ENCODE data around the gene GPC5.
A peak's percentile ranks its signal among the peaks of the same experiment; 100 is the strongest.

The GPC5 gene

DNA sequence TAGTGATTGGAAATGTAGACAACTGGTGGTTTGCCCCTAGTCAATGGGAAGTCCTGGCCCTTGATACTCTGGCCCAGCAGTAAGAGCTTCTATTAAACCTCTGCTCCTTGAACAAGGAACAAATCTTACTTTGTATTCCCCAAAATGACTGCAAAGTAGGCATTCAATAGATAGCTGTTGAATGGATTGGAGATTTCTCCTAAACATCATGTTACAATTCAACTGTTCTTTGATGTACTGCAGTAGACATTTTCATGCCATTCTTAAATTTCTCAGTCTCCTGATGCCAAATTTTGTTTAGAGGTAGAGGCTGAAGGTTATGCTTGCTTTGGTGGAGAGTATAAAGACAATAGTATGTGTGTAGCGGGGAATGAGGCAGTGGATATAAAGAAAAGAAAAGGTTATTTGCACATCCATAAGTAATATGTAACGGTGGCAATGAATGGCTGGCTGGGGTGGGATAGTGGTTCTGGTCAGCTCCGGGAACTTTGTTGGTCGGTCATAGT lies 38.1 kb upstream of the GPC5 start:
- H4K91ac ChIP-seq (ENCODE audit: low read length): no peak overlapping the region
- H4K8ac ChIP-seq (ENCODE audit: low read length): no peak overlapping the region
- H2BK120ac ChIP-seq (ENCODE audit: low read depth, low read length): no peak overlapping the region
- 96% methylated on average over 4 of the region's 4 CpGs for WGBS
- no peaks in the 10 kb centered on the region for H3K27me3 ChIP-seq (ENCODE audit: control insufficient read depth in 1 of 2, insufficient read depth in 1 of 2, low read length in 2 of 2)
- H3K36me3 ChIP-seq (ENCODE audit: control insufficient read depth in 1 of 2, insufficient read depth in 2 of 2, low read depth in 1 of 2, low read length in 2 of 2): peaks cover 0 to 24% of the 10 kb centered on the region in 2 experiments
- H3K4ac ChIP-seq (ENCODE audit: low read depth in 1 of 2, low read length in 2 of 2): no peak overlapping the region
- H3K4me3 ChIP-seq (ENCODE audit: insufficient read depth in 1 of 2, low read depth in 1 of 2, low read length in 2 of 2): no peak overlapping the region
- no peak overlapping the region for H3K23ac ChIP-seq (ENCODE audit: low read length in 2 of 2)
- H2BK15ac ChIP-seq (ENCODE audit: low read depth, poor library complexity, severe bottlenecking): no peak overlapping the region
- H3K4me2 ChIP-seq (ENCODE audit: low read length, poor library complexity, severe bottlenecking): no peak overlapping the region
- H3K9ac ChIP-seq (ENCODE audit: low read length): no peak overlapping the region
- H3K9me3 ChIP-seq (ENCODE audit: control insufficient read depth, low read length): no peaks in the 10 kb centered on the region
- H3K27ac ChIP-seq (ENCODE audit: low read length, poor library complexity, severe bottlenecking): no peak overlapping the region
- peaks cover 3% of the 10 kb centered on the region for H3K79me1 ChIP-seq (replicated peaks; ENCODE audit: low read length, poor library complexity, severe bottlenecking)
- H2BK5ac ChIP-seq (ENCODE audit: low read depth, low read length, poor library complexity, severe bottlenecking): no peak overlapping the region
- no peak for DNase-seq
- no peak overlapping the region for H2BK12ac ChIP-seq (ENCODE audit: low read length in 2 of 2)
- H3K4me1 ChIP-seq (ENCODE audit: control insufficient read depth, insufficient read depth, low read depth, low read length): no peaks in the 10 kb centered on the region
- H2AFZ ChIP-seq (ENCODE audit: low read depth, low read length): no peak overlapping the region
- H3K18ac ChIP-seq (ENCODE audit: low read depth in 1 of 2, low read length in 2 of 2): no peak overlapping the region
- H2AK5ac ChIP-seq (ENCODE audit: low read length, severe bottlenecking): no peak overlapping the region
- no peak overlapping the region for H3K14ac ChIP-seq (ENCODE audit: low read length in 2 of 2)

DNA sequence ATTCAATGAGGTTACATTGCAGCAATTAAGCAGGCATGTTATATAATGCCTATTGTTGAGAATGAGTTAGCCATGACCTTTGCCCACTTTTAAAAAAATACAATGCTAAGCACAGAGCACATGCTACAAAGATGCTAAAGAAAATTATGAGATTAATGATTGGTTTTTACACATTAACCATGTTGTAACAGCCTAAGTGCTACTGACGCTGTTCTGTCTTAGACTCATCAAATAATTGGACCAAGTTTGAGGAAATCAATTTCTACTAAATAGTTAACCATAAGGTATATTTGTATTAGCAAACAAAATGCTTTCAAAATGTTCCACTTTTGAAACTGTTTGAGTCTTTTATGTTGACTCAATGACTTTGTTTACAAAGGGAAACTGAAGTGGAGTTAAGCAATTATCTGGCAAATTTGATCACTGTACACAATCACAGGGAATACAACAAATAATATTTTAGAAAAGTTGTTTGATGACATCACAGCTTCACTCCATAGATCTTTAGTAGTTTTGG lies 36.6 kb upstream of the GPC5 start:
- Histone ChIP-seq H2BK5ac (ENCODE audit: low read depth, low read length, poor library complexity, severe bottlenecking) (no peak overlapping the region), H3K14ac (ENCODE audit: low read length in 2 of 2) (no peak overlapping the region), H3K27me3 (ENCODE audit: control insufficient read depth in 1 of 2, insufficient read depth in 1 of 2, low read length in 2 of 2) (no peaks in the 10 kb centered on the region), H3K4me3 (ENCODE audit: insufficient read depth in 1 of 2, low read depth in 1 of 2, low read length in 2 of 2) (no peak overlapping the region), H3K23ac (ENCODE audit: low read length in 2 of 2) (no peak overlapping the region), H2AFZ (ENCODE audit: low read depth, low read length) (no peak overlapping the region), H4K91ac (ENCODE audit: low read length) (no peak overlapping the region), H3K4me2 (ENCODE audit: low read length, poor library complexity, severe bottlenecking) (no peak overlapping the region), H4K8ac (ENCODE audit: low read length) (no peak overlapping the region), H2BK15ac (ENCODE audit: low read depth, poor library complexity, severe bottlenecking) (no peak overlapping the region), H3K9ac (ENCODE audit: low read length) (no peak overlapping the region), H2BK12ac (ENCODE audit: low read length in 2 of 2) (no peak overlapping the region), H3K18ac (ENCODE audit: low read depth in 1 of 2, low read length in 2 of 2) (no peak overlapping the region), H3K4me1 (ENCODE audit: control insufficient read depth, insufficient read depth, low read depth, low read length) (no peaks in the 10 kb centered on the region), H3K36me3 (ENCODE audit: control insufficient read depth in 1 of 2, insufficient read depth in 2 of 2, low read depth in 1 of 2, low read length in 2 of 2) (peaks cover 0 to 8% of the 10 kb centered on the region in 2 experiments), H3K79me1 (replicated peaks; ENCODE audit: low read length, poor library complexity, severe bottlenecking) (peaks cover 3% of the 10 kb centered on the region), H2BK120ac (ENCODE audit: low read depth, low read length) (no peak overlapping the region), H3K4ac (ENCODE audit: low read depth in 1 of 2, low read length in 2 of 2) (no peak overlapping the region), H3K27ac (ENCODE audit: low read length, poor library complexity, severe bottlenecking) (no peak overlapping the region), H2AK5ac (ENCODE audit: low read length, severe bottlenecking) (no peak overlapping the region), H3K9me3 (ENCODE audit: control insufficient read depth, low read length) (no peaks in the 10 kb centered on the region)
- peak; percentile 26 for DNase-seq
- no CpG with 5 or more reads among the region's 1 CpG for WGBS

DNA sequence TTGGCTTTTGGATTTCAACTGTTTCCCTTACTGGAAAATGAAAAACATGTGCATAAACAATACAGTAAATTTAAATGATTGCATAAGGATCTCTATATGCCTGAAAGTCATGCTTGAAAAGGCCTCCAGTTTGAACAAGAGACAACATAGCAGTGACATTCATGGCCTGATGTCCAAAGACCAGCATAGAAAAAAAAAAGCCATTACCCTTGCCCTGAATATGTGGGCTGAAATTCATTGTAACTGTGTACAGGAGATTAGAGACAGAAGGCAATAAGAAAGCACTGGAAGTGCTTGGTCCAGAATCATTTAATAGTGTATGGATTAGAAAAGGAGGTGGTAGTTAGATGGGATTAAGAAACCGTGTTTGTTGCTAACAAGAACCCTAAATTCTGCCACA lies 35.5 kb upstream of the GPC5 start:
- no peak overlapping the region for H2AK5ac ChIP-seq (ENCODE audit: low read length, severe bottlenecking)
- no peak overlapping the region for H3K4me3 ChIP-seq (ENCODE audit: insufficient read depth in 1 of 2, low read depth in 1 of 2, low read length in 2 of 2)
- H3K14ac ChIP-seq (ENCODE audit: low read length in 2 of 2): no peak overlapping the region
- no peak overlapping the region for H4K91ac ChIP-seq (ENCODE audit: low read length)
- no peak overlapping the region for H3K23ac ChIP-seq (ENCODE audit: low read length in 2 of 2)
- H2AFZ ChIP-seq (ENCODE audit: low read depth, low read length): no peak overlapping the region
- no peak overlapping the region for H2BK5ac ChIP-seq (ENCODE audit: low read depth, low read length, poor library complexity, severe bottlenecking)
- H3K79me1 ChIP-seq (replicated peaks; ENCODE audit: low read length, poor library complexity, severe bottlenecking): peaks cover 2% of the 10 kb centered on the region
- H3K4me2 ChIP-seq (ENCODE audit: low read length, poor library complexity, severe bottlenecking): no peak overlapping the region
- WGBS: 82% methylated on average over 1 of the region's 1 CpG
- H4K8ac ChIP-seq (ENCODE audit: low read length): no peak overlapping the region
- no peaks in the 10 kb centered on the region for H3K36me3 ChIP-seq (ENCODE audit: control insufficient read depth in 1 of 2, insufficient read depth in 2 of 2, low read depth in 1 of 2, low read length in 2 of 2)
- no peak overlapping the region for H3K9ac ChIP-seq (ENCODE audit: low read length)
- DNase-seq: no peak
- no peaks in the 10 kb centered on the region for H3K9me3 ChIP-seq (ENCODE audit: control insufficient read depth, low read length)
- no peak overlapping the region for H2BK12ac ChIP-seq (ENCODE audit: low read length in 2 of 2)
- H3K27ac ChIP-seq (ENCODE audit: low read length, poor library complexity, severe bottlenecking): no peak overlapping the region
- no peak overlapping the region for H2BK120ac ChIP-seq (ENCODE audit: low read depth, low read length)
- H3K4me1 ChIP-seq (ENCODE audit: control insufficient read depth, insufficient read depth, low read depth, low read length): no peaks in the 10 kb centered on the region
- H3K18ac ChIP-seq (ENCODE audit: low read depth in 1 of 2, low read length in 2 of 2): no peak overlapping the region
- H3K4ac ChIP-seq (ENCODE audit: low read depth in 1 of 2, low read length in 2 of 2): no peak overlapping the region
- H3K27me3 ChIP-seq (ENCODE audit: control insufficient read depth in 1 of 2, insufficient read depth in 1 of 2, low read length in 2 of 2): no peaks in the 10 kb centered on the region
- H2BK15ac ChIP-seq (ENCODE audit: low read depth, poor library complexity, severe bottlenecking): no peak overlapping the region

DNA sequence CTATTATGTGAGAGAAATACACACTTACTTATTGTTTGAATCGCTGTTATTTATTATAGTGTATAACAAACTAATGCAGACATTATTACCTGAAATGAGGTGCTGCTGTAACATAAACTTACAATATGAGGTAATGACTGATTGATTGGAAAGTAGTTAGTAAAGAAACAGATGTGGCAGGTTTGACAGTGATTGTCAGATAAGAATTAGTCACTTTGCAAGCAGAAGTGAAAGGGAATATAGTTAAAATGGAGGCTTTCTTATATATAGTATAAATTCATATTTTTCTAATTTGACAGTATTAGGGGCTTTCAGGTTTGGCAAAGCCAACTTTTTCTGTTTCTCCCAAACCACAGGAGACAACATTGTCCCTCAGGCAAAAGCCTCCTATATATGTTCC lies 30.3 kb upstream of the GPC5 start:
- no peak overlapping the region for H3K4ac ChIP-seq (ENCODE audit: low read depth in 1 of 2, low read length in 2 of 2)
- H4K8ac ChIP-seq (ENCODE audit: low read length): no peak overlapping the region
- no peak overlapping the region for H2BK120ac ChIP-seq (ENCODE audit: low read depth, low read length)
- H3K4me2 ChIP-seq (ENCODE audit: low read length, poor library complexity, severe bottlenecking): no peak overlapping the region
- H3K27me3 ChIP-seq (ENCODE audit: control insufficient read depth in 1 of 2, insufficient read depth in 1 of 2, low read length in 2 of 2): no peaks in the 10 kb centered on the region
- H3K79me1 ChIP-seq (replicated peaks; ENCODE audit: low read length, poor library complexity, severe bottlenecking): no peaks in the 10 kb centered on the region
- DNase-seq: no peak
- H3K23ac ChIP-seq (ENCODE audit: low read length in 2 of 2): no peak overlapping the region
- H2AFZ ChIP-seq (ENCODE audit: low read depth, low read length): no peak overlapping the region
- WGBS: no CpG with 5 or more reads among the region's 1 CpG
- H3K14ac ChIP-seq (ENCODE audit: low read length in 2 of 2): no peak overlapping the region
- no peak overlapping the region for H4K91ac ChIP-seq (ENCODE audit: low read length)
- H3K36me3 ChIP-seq (ENCODE audit: control insufficient read depth in 1 of 2, insufficient read depth in 2 of 2, low read depth in 1 of 2, low read length in 2 of 2): no peaks in the 10 kb centered on the region
- H3K4me1 ChIP-seq (ENCODE audit: control insufficient read depth, insufficient read depth, low read depth, low read length): peaks cover 2% of the 10 kb centered on the region
- H2BK5ac ChIP-seq (ENCODE audit: low read depth, low read length, poor library complexity, severe bottlenecking): no peak overlapping the region
- H2BK12ac ChIP-seq (ENCODE audit: low read length in 2 of 2): no peak overlapping the region
- H2AK5ac ChIP-seq (ENCODE audit: low read length, severe bottlenecking): no peak overlapping the region
- H3K4me3 ChIP-seq (ENCODE audit: insufficient read depth in 1 of 2, low read depth in 1 of 2, low read length in 2 of 2): no peak overlapping the region
- no peak overlapping the region for H3K18ac ChIP-seq (ENCODE audit: low read depth in 1 of 2, low read length in 2 of 2)
- H3K9me3 ChIP-seq (ENCODE audit: control insufficient read depth, low read length): no peaks in the 10 kb centered on the region
- H3K9ac ChIP-seq (ENCODE audit: low read length): no peak overlapping the region
- no peak overlapping the region for H3K27ac ChIP-seq (ENCODE audit: low read length, poor library complexity, severe bottlenecking)
- no peak overlapping the region for H2BK15ac ChIP-seq (ENCODE audit: low read depth, poor library complexity, severe bottlenecking)
